ENCODE data around the gene PFKFB3. TPM values are rescaled to one million over a fixed set of nuclear protein-coding genes. Genes with fewer than 3 reads are reported as not detected.

The PFKFB3 gene
- total RNA-seq, 2 experiments from 2014 or later, result 77.1 to 82.2 TPM

DNA sequence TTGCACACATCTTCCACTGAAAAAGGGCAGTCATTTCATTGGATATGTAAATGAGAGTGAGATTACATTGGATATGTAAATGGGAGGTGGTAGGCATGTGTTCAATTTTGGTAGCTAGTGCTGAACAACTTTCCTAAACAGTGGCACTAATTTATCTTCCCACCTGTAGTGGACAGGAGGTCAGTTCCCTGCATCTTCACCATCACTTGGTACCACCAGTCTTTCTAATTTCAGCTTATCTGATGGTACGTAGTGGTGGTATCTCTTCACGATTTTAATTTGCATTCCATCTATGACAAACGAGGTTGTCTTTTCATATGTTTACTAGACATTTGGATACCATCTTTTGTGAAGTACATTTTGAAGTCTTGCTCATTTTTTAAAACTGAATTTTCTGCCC is 58.1 kb downstream of the PFKFB3 start:
- no peak for DNase-seq
- H3K27me3 Mint-ChIP-seq, result no peaks in the 10 kb centered on the region
- POLR2A ChIA-PET, result no interaction called here
- CTCF ChIA-PET, result no interaction called here
- peaks cover 32% of the 10 kb centered on the region for H3K36me3 Mint-ChIP-seq (ENCODE audit: low read depth)
- peaks cover 9% of the 10 kb centered on the region for H3K4me1 Mint-ChIP-seq
- H3K9me3 Mint-ChIP-seq, result peaks cover 24% of the 10 kb centered on the region
- no peak overlapping the region for H3K4me3 Mint-ChIP-seq
- no peak overlapping the region for H3K27ac Mint-ChIP-seq

DNA sequence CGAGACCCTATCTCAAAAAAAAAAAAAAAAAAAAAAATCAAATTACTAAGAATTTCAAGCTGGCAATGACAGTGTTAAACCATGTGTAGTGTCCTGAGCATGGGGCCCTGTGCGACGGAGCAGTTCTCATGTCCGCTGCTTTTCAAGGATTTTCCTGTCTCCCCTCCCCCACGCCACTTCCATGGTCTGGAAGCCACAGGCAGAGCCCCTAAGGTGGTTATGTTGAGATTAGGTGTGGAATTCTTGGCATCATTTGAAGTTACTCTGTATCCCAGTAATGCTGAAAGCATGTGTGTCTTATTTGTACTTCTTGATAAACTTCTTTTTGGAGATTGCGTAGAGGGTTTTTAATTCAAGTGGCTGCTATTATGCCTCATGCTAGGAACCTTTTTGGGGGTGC is 65.2 kb downstream of the PFKFB3 start:
- no peaks in the 10 kb centered on the region for H3K9me3 Mint-ChIP-seq
- peaks cover 59% of the 10 kb centered on the region for H3K4me1 Mint-ChIP-seq
- H3K27me3 Mint-ChIP-seq, result no peaks in the 10 kb centered on the region
- H3K27ac Mint-ChIP-seq, result peak overlapping the region; percentile 86
- ChIA-PET CTCF (interaction anchor here (1.0 to 4.6 kb wide), 3 partner anchors 11 to 217 kb away, joined by 3 to 13 read pairs (median 3); no protein-coding TSS in a partner anchor), POLR2A (no interaction called here)
- peak overlapping the region; percentile 36 for H3K4me3 Mint-ChIP-seq
- H3K36me3 Mint-ChIP-seq (ENCODE audit: low read depth), result peaks cover 15% of the 10 kb centered on the region
- no peak for DNase-seq

DNA sequence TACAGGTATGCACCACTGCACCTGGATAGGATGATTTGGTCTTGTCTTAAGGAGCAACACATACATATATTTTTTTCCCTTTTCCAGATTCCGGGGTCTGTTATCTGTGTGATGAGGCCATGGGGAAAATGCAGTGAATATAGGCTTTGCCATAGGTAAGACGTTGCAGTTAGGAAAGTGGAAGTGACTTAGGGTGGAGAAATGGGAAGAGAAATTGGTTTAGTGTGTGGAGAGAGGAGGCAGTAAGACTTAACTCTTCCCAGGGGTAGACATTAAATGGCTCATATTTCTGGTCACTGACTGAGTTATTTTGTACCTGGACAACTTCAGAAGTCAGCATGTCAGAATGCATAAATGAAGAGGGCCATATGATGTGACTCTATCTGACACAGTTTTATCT is 66.7 kb downstream of the PFKFB3 start:
- Mint-ChIP-seq H3K9me3 (no peaks in the 10 kb centered on the region), H3K36me3 (ENCODE audit: low read depth) (peaks cover 15% of the 10 kb centered on the region), H3K4me3 (peak overlapping the region; percentile 35), H3K27ac (peak overlapping the region; percentile 95), H3K27me3 (no peaks in the 10 kb centered on the region), H3K4me1 (peaks cover 67% of the 10 kb centered on the region)
- POLR2A ChIA-PET, result no interaction called here
- CTCF ChIA-PET, result interaction anchor here (0.7 to 4.6 kb wide), 3 partner anchors 120 to 1215 kb away, joined by 3 to 13 read pairs (median 3); no protein-coding TSS in a partner anchor
- DNase-seq, result no peak

DNA sequence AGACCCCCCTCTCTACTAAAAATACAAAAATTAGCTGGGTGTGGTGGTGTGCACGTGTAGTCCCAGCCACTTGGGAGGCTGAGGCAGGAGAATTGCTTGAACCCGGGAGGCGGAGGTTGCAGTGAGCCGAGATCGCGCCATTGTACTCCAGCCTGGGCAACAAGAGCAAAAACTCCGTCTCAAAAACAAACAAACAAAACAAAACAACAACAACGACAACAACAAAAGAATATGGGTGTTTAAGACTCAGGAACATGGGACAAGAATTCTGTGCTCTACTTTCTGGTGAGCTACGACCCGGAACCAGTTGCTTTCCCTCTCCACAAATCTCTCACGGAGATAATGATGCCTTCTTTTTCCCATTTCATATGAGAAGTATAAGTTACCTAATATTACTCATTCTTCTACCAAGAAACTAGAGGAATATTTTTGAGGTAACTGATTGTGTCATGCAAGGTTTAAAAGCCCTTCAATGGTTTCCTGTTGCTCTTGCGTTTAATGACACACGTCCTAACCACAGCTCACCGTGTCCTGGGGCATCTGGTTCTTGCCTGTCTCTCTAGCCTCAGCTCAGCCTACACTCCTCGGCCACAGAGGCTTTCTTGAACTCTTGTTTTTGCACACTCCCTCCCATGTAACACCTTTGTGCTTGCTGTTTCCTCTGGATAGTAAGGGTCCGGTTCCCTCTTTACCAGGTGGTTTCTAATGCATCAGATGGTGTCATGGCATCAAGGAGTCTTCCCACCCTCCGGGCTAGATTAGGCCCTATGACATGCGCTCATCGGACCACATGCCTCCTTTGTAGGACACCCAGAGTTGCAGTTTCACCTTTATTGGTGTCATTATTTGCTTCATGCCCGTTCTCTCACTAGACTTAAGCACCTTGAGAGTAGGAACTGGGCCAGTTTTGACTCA is 67.5 kb downstream of the PFKFB3 start:
- Mint-ChIP-seq H3K27ac (peak overlapping the region; percentile 95), H3K36me3 (ENCODE audit: low read depth) (peaks cover 15% of the 10 kb centered on the region), H3K27me3 (no peaks in the 10 kb centered on the region), H3K4me1 (peaks cover 72% of the 10 kb centered on the region), H3K4me3 (peak overlapping the region; percentile 30), H3K9me3 (no peaks in the 10 kb centered on the region)
- DNase-seq, result peak; percentile 81
- ChIA-PET CTCF (interaction anchor here (1.0 to 4.6 kb wide), 3 partner anchors 68 to 132 kb away, joined by 3 to 13 read pairs (median 12); partner anchors contain the start of gene PFKFB3), POLR2A (no interaction called here)

DNA sequence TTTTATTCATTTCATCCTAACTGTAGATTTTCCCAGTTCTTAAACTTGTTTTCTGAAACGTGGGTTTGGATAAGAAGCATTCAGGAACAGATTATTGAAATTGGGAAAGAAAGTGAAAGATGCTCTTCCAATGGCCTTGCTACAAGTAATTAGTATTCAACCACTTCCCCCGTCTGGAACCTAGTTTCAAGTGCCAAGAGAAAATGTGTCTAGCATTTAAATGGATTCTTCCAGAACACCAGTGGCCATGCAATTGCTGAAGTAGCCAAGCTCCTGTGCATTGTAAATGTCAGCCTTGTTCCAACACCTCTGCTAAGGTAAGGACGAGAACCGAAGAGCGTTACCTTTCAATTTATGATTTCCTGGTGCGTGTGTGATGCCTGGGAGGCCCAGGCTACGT is 68.2 kb downstream of the PFKFB3 start:
- ChIA-PET POLR2A (no interaction called here), CTCF (interaction anchor here (2.0 to 4.6 kb wide), 2 partner anchors 69 to 131 kb away, joined by 12 to 13 read pairs; partner anchors contain the start of gene PFKFB3)
- H3K36me3 Mint-ChIP-seq (ENCODE audit: low read depth), result peaks cover 23% of the 10 kb centered on the region
- peak overlapping the region; percentile 30 for H3K4me3 Mint-ChIP-seq
- no peak for DNase-seq
- no peaks in the 10 kb centered on the region for H3K9me3 Mint-ChIP-seq
- peaks cover 80% of the 10 kb centered on the region for H3K4me1 Mint-ChIP-seq
- H3K27ac Mint-ChIP-seq, result peak overlapping the region; percentile 95
- H3K27me3 Mint-ChIP-seq, result no peaks in the 10 kb centered on the region

DNA sequence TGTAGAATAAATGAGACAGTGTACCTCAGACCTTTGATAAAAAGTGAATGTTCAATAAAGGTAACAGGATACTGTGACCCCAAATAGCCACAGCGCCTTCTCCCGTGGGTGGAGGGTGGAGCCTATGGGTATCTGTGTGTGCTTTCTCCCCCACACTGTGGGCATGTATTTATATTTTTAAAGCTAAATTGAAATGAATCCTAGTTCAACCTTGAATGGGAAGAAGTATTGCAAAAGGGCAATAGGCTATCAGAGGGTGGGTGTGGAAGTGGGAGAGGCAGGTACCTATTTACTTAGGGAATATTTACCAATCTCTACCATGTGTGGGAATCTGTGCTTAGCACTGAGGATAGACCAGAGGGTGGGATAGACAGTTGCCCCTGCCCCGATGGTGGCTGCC is 68.9 kb downstream of the PFKFB3 start:
- Mint-ChIP-seq H3K4me1 (peaks cover 80% of the 10 kb centered on the region), H3K27me3 (no peaks in the 10 kb centered on the region), H3K9me3 (no peaks in the 10 kb centered on the region), H3K36me3 (ENCODE audit: low read depth) (peaks cover 24% of the 10 kb centered on the region), H3K27ac (peak overlapping the region; percentile 95), H3K4me3 (no peak overlapping the region)
- no peak for DNase-seq
- CTCF ChIA-PET, result interaction anchor here (0.6 to 4.6 kb wide), 3 partner anchors 69 to 1505 kb away, joined by 4 to 13 read pairs (median 12); partner anchors contain the start of gene PFKFB3
- POLR2A ChIA-PET, result no interaction called here

DNA sequence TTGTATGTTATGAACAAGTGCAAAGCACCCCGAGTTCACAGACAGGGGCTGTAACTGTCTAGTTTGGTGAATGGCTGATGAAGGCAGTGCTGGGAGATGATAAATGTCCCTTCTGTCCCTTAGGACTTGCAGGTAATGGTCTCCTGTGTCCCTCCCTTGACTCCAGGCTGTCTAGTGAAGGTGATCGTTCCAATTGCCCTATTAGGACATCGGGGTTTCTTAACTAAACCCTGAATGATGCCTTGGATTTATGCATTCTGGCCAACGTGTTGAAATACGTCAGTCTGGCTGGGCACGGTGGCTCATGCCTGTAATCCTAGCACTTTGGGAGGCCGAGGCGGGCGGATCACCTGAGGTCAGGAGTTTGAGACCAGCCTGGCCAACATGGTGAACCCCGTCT is 69.4 kb downstream of the PFKFB3 start:
- CTCF ChIA-PET, result interaction anchor here (2.0 to 4.6 kb wide), 2 partner anchors 70 to 130 kb away, joined by 12 to 13 read pairs; partner anchors contain the start of gene PFKFB3
- POLR2A ChIA-PET, result no interaction called here
- no peak overlapping the region for H3K4me3 Mint-ChIP-seq
- no peaks in the 10 kb centered on the region for H3K27me3 Mint-ChIP-seq
- H3K9me3 Mint-ChIP-seq, result peaks cover 3% of the 10 kb centered on the region
- H3K27ac Mint-ChIP-seq, result peak overlapping the region; percentile 25
- no peak for DNase-seq
- H3K4me1 Mint-ChIP-seq, result peaks cover 81% of the 10 kb centered on the region
- H3K36me3 Mint-ChIP-seq (ENCODE audit: low read depth), result peaks cover 28% of the 10 kb centered on the region

DNA sequence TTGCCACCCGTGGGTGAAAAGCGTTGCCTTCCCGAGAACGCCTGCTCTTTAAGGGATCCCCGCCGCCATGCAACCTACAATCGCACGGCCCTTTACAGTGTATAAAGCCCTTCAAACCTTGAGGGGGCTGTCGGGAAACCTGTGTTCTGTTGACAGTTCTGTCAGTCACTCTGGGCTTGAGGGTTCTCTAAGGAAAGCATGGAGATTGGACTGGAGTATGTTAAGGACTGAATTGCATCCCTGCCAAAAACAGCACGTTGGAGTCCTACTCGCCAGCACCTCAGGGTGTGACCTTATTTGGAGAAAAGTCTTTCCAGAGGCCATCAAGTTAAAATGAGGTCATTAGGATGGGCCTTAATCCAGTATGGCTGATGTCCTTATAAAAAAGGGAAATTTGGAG is 70.6 kb downstream of the PFKFB3 start:
- ChIA-PET POLR2A (no interaction called here), CTCF (interaction anchor here (1.1 kb wide), 1 partner anchor 22 kb away, joined by 3 read pairs; no protein-coding TSS in a partner anchor)
- H3K4me3 Mint-ChIP-seq, result no peak overlapping the region
- peaks cover 5% of the 10 kb centered on the region for H3K9me3 Mint-ChIP-seq
- no peak for DNase-seq
- no peaks in the 10 kb centered on the region for H3K27me3 Mint-ChIP-seq
- H3K4me1 Mint-ChIP-seq, result peaks cover 78% of the 10 kb centered on the region
- peaks cover 36% of the 10 kb centered on the region for H3K36me3 Mint-ChIP-seq (ENCODE audit: low read depth)
- H3K27ac Mint-ChIP-seq, result peak overlapping the region; percentile 31

DNA sequence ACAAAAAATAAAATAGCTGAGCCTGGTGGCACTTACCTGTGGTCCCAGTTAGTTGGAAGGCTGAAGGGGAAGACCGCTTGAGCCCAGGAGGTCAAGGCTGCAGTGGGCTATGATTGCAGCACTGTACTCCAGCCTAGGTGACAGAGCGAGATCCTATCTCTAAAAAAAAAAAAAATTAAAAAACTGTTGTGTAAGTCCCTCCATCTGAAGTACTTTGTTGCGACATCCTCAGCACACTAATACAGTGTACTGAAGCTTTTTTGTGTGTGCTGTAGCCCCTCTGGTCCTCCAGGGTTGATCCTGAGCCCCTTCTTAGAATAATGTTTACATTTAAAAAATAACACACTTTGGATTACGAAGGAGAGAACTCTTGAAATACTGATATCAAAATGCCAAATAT is 71.3 kb downstream of the PFKFB3 start:
- H3K9me3 Mint-ChIP-seq, result peaks cover 5% of the 10 kb centered on the region
- peaks cover 76% of the 10 kb centered on the region for H3K4me1 Mint-ChIP-seq
- H3K27me3 Mint-ChIP-seq, result no peaks in the 10 kb centered on the region
- peak overlapping the region; percentile 95 for H3K27ac Mint-ChIP-seq
- DNase-seq, result no peak
- no peak overlapping the region for H3K4me3 Mint-ChIP-seq
- peaks cover 38% of the 10 kb centered on the region for H3K36me3 Mint-ChIP-seq (ENCODE audit: low read depth)
- POLR2A ChIA-PET, result no interaction called here
- CTCF ChIA-PET, result interaction anchor here (1.8 to 3.0 kb wide), 2 partner anchors 18 to 71 kb away, joined by 6 to 11 read pairs; partner anchors contain the start of gene PFKFB3

DNA sequence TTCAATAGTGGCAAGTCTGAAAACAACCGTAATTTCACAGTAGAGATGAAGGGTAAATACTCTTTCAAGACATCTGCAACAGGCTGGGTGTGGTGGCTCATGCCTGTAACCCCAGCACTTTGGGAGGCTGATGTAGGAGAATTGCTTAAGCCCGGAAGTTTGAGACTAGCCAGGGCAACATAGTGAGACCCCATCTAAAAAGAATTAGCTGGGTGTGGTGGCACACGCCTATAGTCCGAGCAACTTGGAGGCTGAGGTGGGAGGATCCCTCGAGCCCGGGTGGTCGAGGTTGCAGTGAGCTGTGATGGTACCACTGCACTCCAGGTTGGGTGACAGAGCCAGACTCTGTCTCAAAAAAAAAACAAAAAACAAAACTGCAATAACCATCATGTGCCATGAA is 71.8 kb downstream of the PFKFB3 start:
- ChIA-PET CTCF (interaction anchor here (0.9 to 3.0 kb wide), 6 partner anchors 10 to 72 kb away, joined by 3 to 11 read pairs (median 4); partner anchors contain the start of gene PFKFB3), POLR2A (no interaction called here)
- Mint-ChIP-seq H3K4me3 (no peak overlapping the region), H3K27me3 (no peaks in the 10 kb centered on the region), H3K36me3 (ENCODE audit: low read depth) (peaks cover 35% of the 10 kb centered on the region), H3K4me1 (peaks cover 76% of the 10 kb centered on the region), H3K27ac (peak overlapping the region; percentile 95), H3K9me3 (peaks cover 5% of the 10 kb centered on the region)
- DNase-seq, result no peak

DNA sequence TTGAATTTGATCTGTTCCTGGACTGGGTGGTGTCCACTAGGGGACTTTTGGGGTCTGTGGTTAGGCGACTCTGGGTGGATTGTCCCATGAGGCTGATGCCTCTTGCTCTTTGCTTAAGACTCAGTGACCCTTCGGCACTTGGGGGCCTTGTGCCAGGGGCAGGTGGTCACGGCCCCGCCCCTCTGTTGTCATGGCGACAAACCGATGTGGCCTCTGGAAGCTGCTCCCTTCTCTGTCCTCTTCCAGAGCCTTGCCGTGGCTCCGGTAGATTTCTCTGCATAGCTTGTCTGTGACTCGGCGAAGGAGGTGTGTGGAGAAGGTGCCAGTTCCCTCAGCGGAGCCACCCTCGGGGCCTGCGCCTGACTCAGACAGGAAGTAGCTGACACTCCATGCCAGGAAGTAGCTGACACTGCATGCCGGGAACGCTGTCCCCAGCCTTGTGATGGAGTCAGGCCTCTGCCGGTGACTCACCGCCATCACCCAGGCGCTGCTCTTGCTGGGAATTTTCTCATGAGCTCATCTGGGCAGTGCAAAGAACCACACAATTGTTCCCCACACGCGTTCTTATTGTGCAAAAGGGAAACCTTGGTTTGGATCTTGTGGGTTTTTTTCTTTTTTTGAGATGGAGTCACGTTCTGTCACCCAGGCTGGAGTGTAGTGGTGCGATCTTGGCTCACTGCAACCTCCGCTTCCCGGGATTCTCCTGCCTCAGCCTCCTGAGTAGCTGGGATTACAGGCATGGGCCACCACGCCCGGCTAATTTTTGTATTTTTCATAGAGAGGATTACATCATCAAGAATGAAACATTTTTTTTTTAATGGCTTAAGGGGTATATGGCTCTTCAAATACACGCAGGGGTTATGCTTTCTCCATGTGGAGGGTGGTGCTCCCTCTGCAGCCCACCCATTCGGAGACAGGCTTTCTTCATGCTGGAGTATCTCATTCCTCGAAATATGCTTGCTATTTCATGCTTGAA is 72.6 kb downstream of the PFKFB3 start:
- Mint-ChIP-seq H3K4me3 (peak overlapping the region; percentile 63), H3K27ac (peak overlapping the region; percentile 95), H3K4me1 (peaks cover 76% of the 10 kb centered on the region), H3K9me3 (peaks cover 5% of the 10 kb centered on the region), H3K36me3 (ENCODE audit: low read depth) (peaks cover 40% of the 10 kb centered on the region), H3K27me3 (no peaks in the 10 kb centered on the region)
- ChIA-PET CTCF (interaction anchor here (0.6 to 3.0 kb wide), 10 partner anchors 11 to 73 kb away, joined by 3 to 11 read pairs (median 4); partner anchors contain the start of gene PFKFB3), POLR2A (interaction anchor here (0.5 to 0.9 kb wide), 4 partner anchors 53 to 238 kb away, joined by 3 to 9 read pairs (median 4); no protein-coding TSS in a partner anchor)
- DNase-seq, result peak; percentile 84

DNA sequence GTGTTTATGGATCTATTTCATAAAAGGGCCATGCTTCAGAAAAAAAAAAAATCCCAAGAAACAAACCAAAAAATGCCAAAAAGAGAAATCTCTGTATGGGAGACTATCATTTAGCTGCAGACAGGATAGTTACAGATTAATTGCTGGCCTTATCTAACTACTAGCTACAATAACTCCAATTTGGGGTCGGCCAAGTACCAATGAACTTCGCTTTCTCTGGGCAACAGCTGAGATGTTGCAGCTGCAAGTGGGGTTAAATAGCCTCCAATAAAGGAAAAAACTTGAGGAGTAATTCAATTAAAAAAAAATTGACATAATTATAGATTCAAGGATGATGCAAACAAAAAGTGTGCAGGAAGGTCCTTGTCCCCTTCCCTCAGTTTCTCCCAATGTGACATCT is 73.6 kb downstream of the PFKFB3 start:
- CTCF ChIA-PET, result interaction anchor here (0.6 to 3.0 kb wide), 4 partner anchors 19 to 109 kb away, joined by 3 to 11 read pairs (median 5); partner anchors contain the start of gene PFKFB3
- POLR2A ChIA-PET, result no interaction called here
- peaks cover 38% of the 10 kb centered on the region for H3K36me3 Mint-ChIP-seq (ENCODE audit: low read depth)
- DNase-seq, result no peak
- H3K4me3 Mint-ChIP-seq, result no peak overlapping the region
- peaks cover 5% of the 10 kb centered on the region for H3K9me3 Mint-ChIP-seq
- H3K27me3 Mint-ChIP-seq, result no peaks in the 10 kb centered on the region
- H3K4me1 Mint-ChIP-seq, result peaks cover 76% of the 10 kb centered on the region
- H3K27ac Mint-ChIP-seq, result peak overlapping the region; percentile 95

Measured in activated CD4-positive, alpha-beta T cell treated with anti-CD3 and anti-CD28 coated beads, Interleukin-2, amount 10 ng/mL, durations not matched to agents 7 days and 5 days (primary cell).